NCI-H1417 (cell line): ENCODE measurements around the gene PLA2G2F.
"Not testable (repeated sequence)": the region's sequence is repeated elsewhere in the genome, so short reads cannot be mapped to it uniquely, and the experiment has no call there.

Experiments
- DNase-seq, 3 experiments: peaks; one replicate each; lab custom pipeline; 2025; lab: John Stamatoyannopoulos, UW

PLA2G2F gene

DNA sequence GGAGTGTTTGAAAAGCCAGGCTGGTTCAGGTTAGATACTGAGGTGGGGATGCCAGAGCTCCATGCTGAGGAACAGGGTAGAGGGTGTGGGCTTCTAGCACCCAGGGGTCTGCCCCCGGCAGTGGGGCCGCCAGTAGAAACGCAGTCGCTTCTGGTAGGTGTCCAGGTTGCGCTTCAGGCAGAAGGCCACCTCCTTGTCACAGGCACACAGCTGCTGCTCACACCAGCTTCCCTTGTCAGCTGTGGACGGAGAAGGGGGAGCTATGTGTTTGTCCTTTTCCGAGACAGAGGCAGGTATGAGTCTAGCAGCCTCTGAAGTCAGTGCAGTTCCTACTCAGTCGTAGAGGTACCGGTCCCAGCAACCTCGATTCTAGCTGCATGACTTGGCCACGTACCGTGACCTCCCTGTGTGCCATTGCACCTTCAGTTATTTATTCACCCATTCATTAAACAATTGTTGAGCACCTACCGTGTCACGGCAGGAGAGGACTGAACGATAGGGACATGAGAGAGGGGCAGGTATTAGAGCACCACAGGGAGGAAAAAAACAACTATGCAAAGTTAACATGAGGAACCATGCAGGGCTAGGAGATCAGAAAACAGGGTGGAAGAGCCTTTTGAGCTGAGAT lies 25.0 kb upstream of the PLA2G2F start:
- peak in 1 of 3 experiments; percentile 14 for DNase-seq

DNA sequence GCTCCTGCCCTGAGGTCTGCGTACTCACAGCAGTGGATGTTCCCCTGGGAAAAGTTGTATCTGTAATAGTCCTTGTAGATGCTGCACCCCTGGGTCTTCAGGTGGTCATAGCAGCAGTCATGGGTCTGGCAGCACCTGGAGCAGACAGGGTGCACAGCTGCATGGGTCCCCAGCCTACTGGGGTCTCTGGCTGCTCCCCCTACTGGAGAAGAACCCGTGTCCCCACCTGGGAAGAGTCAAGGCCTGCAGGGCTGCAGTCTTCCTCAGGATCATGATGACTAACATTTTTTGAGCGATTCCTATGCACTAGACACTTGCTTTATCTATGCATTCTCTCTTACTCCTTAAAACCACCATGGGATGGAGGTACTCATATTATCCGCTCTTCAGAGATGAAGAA lies 23.6 kb upstream of the PLA2G2F start:
- no peak for DNase-seq

GRCh38 chr1:20115916-20116315 lies 23.2 kb upstream of the PLA2G2F start:
- no peak for DNase-seq

- DNase-seq = no peak
Observed at GRCh38 chr1:20117236-20117635, 21.9 kb upstream of the PLA2G2F start.

- DNase-seq = no peak
Observed at GRCh38 chr1:20119347-20119746, 19.8 kb upstream of the PLA2G2F start, which contains the start of gene PLA2G2D. Gene PLA2G2D, minus strand, starts transcription at chr1:20119536. Its CDS starts 38 bp downstream, at chr1:20119498.

GRCh38 chr1:20120796-20121195 lies 18.3 kb upstream of the PLA2G2F start:
- DNase-seq = no peak

DNA sequence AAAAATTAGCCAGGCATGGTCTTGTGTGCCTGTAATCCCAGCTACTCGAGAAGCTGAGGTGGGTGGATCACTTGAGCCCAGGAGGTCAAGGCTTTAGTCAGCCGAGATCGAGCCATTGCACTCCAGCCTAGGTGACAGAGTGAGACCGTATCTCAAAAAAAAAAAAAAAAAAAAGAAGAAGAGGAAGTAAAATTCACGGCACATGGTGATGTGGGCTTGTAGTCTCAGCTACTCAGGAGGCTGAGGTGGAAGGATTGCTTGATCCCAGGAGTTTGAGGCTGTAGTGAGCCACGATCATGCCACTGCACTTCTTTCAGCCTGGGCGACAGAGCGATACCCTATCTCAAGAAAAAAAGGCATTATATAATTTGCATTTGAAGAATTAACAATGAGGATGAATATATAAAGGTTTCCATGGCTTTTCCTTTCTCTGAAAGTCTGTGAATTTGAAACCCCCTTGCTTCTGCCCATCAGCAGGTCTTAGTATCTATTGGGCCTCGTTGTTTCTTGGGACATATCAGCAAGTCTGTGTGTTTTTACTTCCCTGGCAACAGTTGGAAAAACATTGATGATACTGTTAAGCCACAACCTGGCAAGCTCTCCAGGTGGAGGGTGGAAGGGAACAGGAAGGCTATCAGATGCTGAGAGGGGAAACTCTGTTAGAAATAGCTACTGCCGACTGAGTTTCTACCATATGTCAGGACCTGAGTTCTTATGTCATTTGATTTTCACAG lies 15.2 kb upstream of the PLA2G2F start:
- DNase-seq = no peak

- no peak for DNase-seq
Observed at GRCh38 chr1:20124456-20125057, 14.6 kb upstream of the PLA2G2F start.

GRCh38 chr1:20125100-20125499 lies 14.0 kb upstream of the PLA2G2F start:
- DNase-seq = no peak

- no peak for DNase-seq
Observed at GRCh38 chr1:20126041-20126805, 12.9 kb upstream of the PLA2G2F start.

GRCh38 chr1:20126806-20127440 lies 12.2 kb upstream of the PLA2G2F start:
- no peak for DNase-seq

DNA sequence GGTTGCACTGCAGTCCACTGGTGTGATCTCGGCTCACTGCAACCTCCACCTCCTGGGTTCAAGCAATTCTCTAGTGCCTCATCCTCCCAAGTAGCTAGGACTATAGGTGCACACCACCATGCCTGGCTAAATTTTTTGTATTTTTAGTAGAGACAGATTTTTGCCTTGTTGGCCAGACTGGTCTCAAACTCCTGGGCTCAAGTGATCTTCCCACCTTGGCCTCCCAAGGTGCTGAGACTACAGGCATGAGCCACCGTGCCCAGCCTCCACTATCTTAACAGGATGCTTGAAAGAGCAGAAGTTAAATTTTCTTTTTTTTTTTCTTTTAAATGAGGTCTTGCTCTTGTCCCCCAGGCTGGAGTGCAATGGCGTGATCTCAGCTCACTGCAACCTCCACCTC lies 8.6 kb upstream of the PLA2G2F start:
- not testable (repeated sequence) for DNase-seq

DNA sequence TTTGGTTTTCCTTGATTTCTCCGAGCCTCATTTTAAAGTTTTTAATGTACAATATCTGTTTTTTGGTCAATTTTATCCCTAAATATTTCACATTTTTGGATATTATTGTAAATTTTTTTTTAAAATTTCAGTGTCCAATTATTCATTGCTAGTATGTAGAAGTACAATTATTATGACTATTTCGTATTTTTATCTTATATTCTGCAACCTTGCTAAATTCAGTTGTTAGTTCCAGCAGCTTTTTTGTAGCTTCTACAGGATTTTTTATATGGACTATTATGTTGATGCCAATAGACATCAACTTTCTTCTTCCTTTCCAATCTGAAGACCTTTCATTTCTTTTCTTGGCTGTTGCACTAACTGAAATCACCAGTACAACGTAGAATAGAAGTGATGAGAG lies 4.1 kb upstream of the PLA2G2F start:
- no peak for DNase-seq

DNA sequence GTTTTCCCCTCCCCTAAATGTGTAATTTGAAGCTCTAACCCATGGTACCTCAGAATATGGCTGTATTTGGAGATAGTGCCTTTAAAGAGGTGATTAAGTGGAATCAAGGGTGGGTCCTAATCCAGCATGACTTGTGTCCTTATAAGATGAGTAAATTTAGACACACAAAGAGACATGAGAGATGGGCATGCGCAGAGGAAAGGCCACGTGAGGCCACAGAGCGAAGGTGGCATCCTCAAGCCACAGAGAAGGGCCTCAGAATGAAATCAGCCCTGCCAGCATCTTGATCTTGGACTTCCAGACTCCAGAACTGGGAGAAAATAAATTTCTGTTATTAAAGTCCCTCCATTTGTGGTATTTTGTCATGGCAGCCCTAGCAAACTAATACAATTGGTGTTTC lies 2.9 kb upstream of the PLA2G2F start:
- no peak for DNase-seq

GRCh38 chr1:20137055-20137454 lies 2.1 kb upstream of the PLA2G2F start:
- peak in 1 of 3 experiments; percentile 14 for DNase-seq

DNA sequence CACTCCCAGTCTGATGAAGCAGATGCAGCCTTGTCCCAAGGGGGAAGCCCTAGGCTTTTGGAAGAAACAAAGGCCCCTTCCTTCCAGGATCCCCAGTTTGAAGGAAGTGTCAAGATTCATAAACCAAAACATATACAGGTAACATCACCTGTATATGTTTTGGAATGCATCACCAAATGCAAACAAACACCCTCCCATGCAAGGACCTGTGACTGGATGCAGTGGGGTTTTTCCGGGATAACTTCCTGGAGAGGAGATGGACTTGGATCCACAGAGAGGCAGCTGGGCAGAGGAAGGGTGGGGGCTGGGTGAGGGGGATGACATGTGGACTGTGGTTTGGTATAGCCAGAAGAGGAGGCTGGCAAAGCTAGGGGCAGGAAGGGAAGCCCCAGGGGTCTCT lies 1.5 kb upstream of the PLA2G2F start:
- no peak for DNase-seq

GRCh38 chr1:20138346-20138745 lies 777 bp upstream of the PLA2G2F start:
- no peak for DNase-seq

- DNase-seq = no peak
Observed at GRCh38 chr1:20139776-20140612, 871 bp downstream of the PLA2G2F start.

DNA sequence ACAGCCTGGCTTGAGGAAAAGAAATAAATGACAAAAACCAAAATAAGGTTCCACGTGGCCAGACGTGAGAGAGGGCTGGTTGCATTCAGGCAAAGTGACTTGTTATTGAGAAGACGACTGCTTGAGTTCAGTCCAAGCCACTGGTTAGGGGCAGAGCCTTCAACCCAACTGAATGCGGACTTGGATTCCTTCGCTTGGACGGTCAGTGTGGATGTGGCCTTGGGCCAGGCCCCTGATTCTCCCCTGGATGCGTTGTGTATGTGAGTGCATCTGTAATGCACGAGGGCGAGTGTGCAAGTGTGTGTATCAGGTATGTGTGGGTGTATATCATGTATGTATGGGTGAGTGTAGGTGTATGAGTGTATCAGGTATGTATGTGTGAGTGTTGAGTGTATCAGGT lies 1.9 kb downstream of the PLA2G2F start:
- DNase-seq = no peak

DNA sequence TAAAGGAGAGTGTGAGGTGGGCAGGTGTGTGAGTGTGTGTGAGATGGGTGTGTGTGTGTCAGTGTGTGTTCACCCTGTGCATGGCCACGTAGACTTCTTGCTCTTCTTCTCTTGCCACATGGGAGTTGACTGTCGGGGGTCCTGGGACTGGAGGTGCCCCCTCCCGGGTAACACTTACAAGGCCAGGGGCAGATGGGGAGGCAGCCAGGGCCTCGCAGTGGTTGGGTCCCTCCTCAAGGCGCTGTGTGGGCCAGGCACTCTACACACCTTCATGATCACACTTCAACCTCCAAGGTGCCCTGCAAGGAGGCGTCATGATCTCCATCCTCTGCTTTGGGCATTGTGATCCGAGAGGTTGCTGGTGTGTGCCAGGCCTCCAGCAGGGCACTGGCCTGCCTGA lies 2.3 kb downstream of the PLA2G2F start:
- DNase-seq = no peak
